ENCODE measurements around the gene GAMT. TPM values are rescaled to one million over a fixed set of nuclear protein-coding genes. Genes with fewer than 3 reads are reported as not detected.

The GAMT gene
- 6.9 and 8.8 TPM in 2 replicates for total RNA-seq

GRCh38 chr19:1401138-1401888, at the start of gene GAMT:
Gene GAMT, minus strand, starts transcription at chr19:1401542. Its CDS starts 66 bp downstream, at chr19:1401476.
- Mint-ChIP-seq H3K9me3 (no peaks in the 10 kb centered on the region), H3K27ac (no peak within 1 kb of the TSS), H3K27me3 (peaks cover 6% of the 10 kb centered on the region), H3K36me3 (ENCODE audit: low read depth) (no peaks in the 10 kb centered on the region), H3K4me3 (peak within 1 kb of the TSS; percentile 66), H3K4me1 (peaks cover 15% of the 10 kb centered on the region)
- no peak for TF ChIP-seq CTCF (IDR thresholded peaks at IDR 0.05)
- ChIA-PET CTCF (no interaction called here), POLR2A (interaction anchor here (1.1 kb wide), 1 partner anchor 18 kb away, joined by 3 read pairs; no protein-coding TSS in a partner anchor)
- intact Hi-C loops (cut with micrococcal nuclease) = loop anchor here (10.0 kb wide), 1 partner anchor 717 kb away; no protein-coding TSS in a partner anchor
- ATAC-seq (ENCODE audit: low read depth) (peak; percentile 89), DNase-seq (peak; percentile 62)

GRCh38 chr19:1449467-1450442, 48.4 kb upstream of the GAMT start, which contains the start of gene APC2:
Gene APC2, plus strand, starts transcription at chr19:1450121. Its CDS starts 2,881 bp downstream, at chr19:1453002.
- ChIA-PET CTCF (no interaction called here), POLR2A (interaction anchor here (0.6 to 1.7 kb wide), 3 partner anchors 41 to 181 kb away, joined by 3 to 7 read pairs (median 4); partner anchors contain the start of genes CIRBP, MBD3 and REEP6)
- no peak for ATAC-seq (ENCODE audit: low read depth)
- Mint-ChIP-seq H3K36me3 (ENCODE audit: low read depth) (no peaks in the 10 kb centered on the region), H3K27me3 (peaks cover 47% of the 10 kb centered on the region), H3K4me1 (peaks cover 33% of the 10 kb centered on the region), H3K27ac (no peak within 1 kb of the TSS), H3K4me3 (peak within 1 kb of the TSS; percentile 44), H3K9me3 (no peaks in the 10 kb centered on the region)
- intact Hi-C loops (cut with micrococcal nuclease) = no loop called here
- no peak for DNase-seq
- TF ChIP-seq CTCF (IDR thresholded peaks at IDR 0.05) = no peak

GRCh38 chr19:1447944-1448343, 46.6 kb upstream of the GAMT start:
- ATAC-seq (ENCODE audit: low read depth) = no peak
- Mint-ChIP-seq H3K4me1 (peaks cover 28% of the 10 kb centered on the region), H3K36me3 (ENCODE audit: low read depth) (no peaks in the 10 kb centered on the region), H3K27me3 (peaks cover 44% of the 10 kb centered on the region), H3K27ac (no peak overlapping the region), H3K4me3 (no peak overlapping the region), H3K9me3 (no peaks in the 10 kb centered on the region)
- no peak for DNase-seq
- intact Hi-C loops (cut with micrococcal nuclease) = no loop called here
- ChIA-PET CTCF (no interaction called here), POLR2A (interaction anchor here (1.3 to 1.7 kb wide), 2 partner anchors 145 to 179 kb away, joined by 4 to 7 read pairs; partner anchors contain the start of genes CIRBP and MBD3)
- no peak for TF ChIP-seq CTCF (IDR thresholded peaks at IDR 0.05)

- H3K27me3 Mint-ChIP-seq = peaks cover 39% of the 10 kb centered on the region
- POLR2A ChIA-PET = no interaction called here
- CTCF ChIA-PET = no interaction called here
- no peaks in the 10 kb centered on the region for H3K9me3 Mint-ChIP-seq
- H3K27ac Mint-ChIP-seq = peak overlapping the region; percentile 35
- DNase-seq (no peak), ATAC-seq (ENCODE audit: low read depth) (no peak)
- H3K36me3 Mint-ChIP-seq (ENCODE audit: low read depth) = peaks cover 4% of the 10 kb centered on the region
- peaks cover 29% of the 10 kb centered on the region for H3K4me1 Mint-ChIP-seq
- intact Hi-C loops (cut with micrococcal nuclease) = no loop called here
- no peak for TF ChIP-seq CTCF (IDR thresholded peaks at IDR 0.05)
- H3K4me3 Mint-ChIP-seq = no peak overlapping the region
These were observed 46.2 kb upstream of the GAMT start for GRCh38 chr19:1447504-1447903.
